H1 (cell line): ENCODE measurements around the gene SLC35A3. TPM values are rescaled to one million over a fixed set of nuclear protein-coding genes. Genes with fewer than 3 reads are reported as not detected.

Experiments used
- CHD2 ChIP-seq: IDR thresholded peaks from 2 replicates; pipeline ENCODE4 v1.6.1; 2012; ENCODE audit warnings: low read length, improper control_type of control experiment
- EP300 ChIP-seq, 2 experiments: IDR thresholded peaks; 1 replicate in 1 of 2; 2 replicates in 1 of 2; pipeline ENCODE4 v1.6.1; 2011 to 2012; ENCODE audit warnings: low read depth in 2 of 2, low read length in 2 of 2, mild to moderate bottlenecking in 2 of 2, borderline replicate concordance in 1 of 2, inconsistent platforms in 1 of 2, moderate library complexity in 1 of 2
- GTF2F1 ChIP-seq: IDR thresholded peaks from 2 replicates; pipeline ENCODE4 v1.6.1; 2012; ENCODE audit warnings: low read depth, low read length, improper control_type of control experiment, borderline replicate concordance
- KDM1A ChIP-seq: fragments of 200-600, 300-600 bp; sonication (generic); IDR thresholded peaks from 2 replicates; pipeline ENCODE4 v1.7.1; 2016; ENCODE audit warnings: mild to moderate bottlenecking, low read length, borderline replicate concordance
- KDM5A ChIP-seq: fragments of 200-600 bp; IDR thresholded peaks from 2 replicates; pipeline ENCODE4 v1.7.1; 2012; ENCODE audit warnings: mild to moderate bottlenecking, low read length, inconsistent platforms, mixed read lengths
- NRF1 ChIP-seq: IDR thresholded peaks from 2 replicates; pipeline ENCODE4 v1.6.1; 2011; ENCODE audit warnings: mild to moderate bottlenecking, low read depth, low read length, improper control_type of control experiment
- SP2 ChIP-seq: IDR thresholded peaks from 2 replicates; pipeline ENCODE4 v1.6.1; 2012; ENCODE audit warnings: mild to moderate bottlenecking, low read length, inconsistent platforms
- ZNF274 ChIP-seq: IDR thresholded peaks from 2 replicates; pipeline ENCODE4 v1.7.0; 2012; ENCODE audit warnings: low read length, borderline replicate concordance; ENCODE audit errors: extremely low read depth
- polyA plus RNA-seq, 7 experiments: library from polyadenylated mRNA; depleted of rRNA in 3 of 7; stranded (reverse) in 5 of 7; unstranded in 2 of 7; fragments of >200 nt in 5 of 7; fragments of 200-250 nt in 2 of 7; gene quantifications; 1 replicate in 5 of 7; 2 replicates in 1 of 7; 4 replicates in 1 of 7; pipeline versions ENCODE4 v1.2.1 to v1.2.3, GENCODE V29; 2011 to 2013; ENCODE audit warnings: missing spikeins in 2 of 7, mixed read lengths in 2 of 7
- total RNA-seq: library from RNA; stranded (reverse); fragmentation: NEBNext Ultra II Directional; extraction: Animal tissue kit (Norgen Biotek cat#: 25700); gene quantifications from 2 replicates; pipeline ENCODE4 v1.2.1, GENCODE V29; 2021
- TF ChIP-seq, protein P1 (sequence below): fragments of 300-600 bp; sonication (generic); IDR thresholded peaks from 2 replicates; pipeline ENCODE4 v1.7.1; 2012; ENCODE audit warnings: low read length, moderate library complexity, mild to moderate bottlenecking, inconsistent platforms; ENCODE audit not compliant: insufficient replicate concordance

Gene SLC35A3
- total and polyA plus RNA-seq, 2 of the 8 experiments (the other 6 are each of a cell fraction or from before 2014, with no cell fraction given), result 3.0 to 13.8 TPM

DNA sequence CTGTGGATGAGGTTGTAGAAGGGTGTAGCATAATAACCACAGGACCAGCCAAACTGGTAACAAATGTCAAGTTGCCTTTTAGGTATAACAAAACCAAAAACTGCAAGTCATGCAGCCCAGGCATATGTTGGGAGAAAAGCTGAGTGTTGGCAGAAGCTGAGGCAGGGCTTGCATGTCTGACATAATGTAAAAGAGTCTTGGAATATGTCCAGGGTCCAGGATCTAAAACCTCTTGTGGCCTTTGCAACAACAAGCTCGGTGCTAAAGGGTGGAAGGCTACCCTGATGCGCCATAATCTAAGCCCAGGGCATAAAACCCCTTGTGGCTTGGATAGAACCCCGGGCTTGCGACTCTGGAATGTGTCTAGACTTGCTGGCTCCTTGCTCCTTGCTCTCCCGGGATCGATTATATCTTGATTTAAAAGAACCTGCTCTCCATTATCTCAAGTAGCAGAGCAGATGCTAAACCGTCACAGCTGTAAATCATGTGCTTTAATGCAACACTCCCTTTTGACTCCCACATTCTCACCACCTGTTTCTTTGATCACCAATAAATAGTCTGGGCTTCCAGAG lies 26.5 kb upstream of the SLC35A3 start (continued):
- TF ChIP-seq, protein P1, sequence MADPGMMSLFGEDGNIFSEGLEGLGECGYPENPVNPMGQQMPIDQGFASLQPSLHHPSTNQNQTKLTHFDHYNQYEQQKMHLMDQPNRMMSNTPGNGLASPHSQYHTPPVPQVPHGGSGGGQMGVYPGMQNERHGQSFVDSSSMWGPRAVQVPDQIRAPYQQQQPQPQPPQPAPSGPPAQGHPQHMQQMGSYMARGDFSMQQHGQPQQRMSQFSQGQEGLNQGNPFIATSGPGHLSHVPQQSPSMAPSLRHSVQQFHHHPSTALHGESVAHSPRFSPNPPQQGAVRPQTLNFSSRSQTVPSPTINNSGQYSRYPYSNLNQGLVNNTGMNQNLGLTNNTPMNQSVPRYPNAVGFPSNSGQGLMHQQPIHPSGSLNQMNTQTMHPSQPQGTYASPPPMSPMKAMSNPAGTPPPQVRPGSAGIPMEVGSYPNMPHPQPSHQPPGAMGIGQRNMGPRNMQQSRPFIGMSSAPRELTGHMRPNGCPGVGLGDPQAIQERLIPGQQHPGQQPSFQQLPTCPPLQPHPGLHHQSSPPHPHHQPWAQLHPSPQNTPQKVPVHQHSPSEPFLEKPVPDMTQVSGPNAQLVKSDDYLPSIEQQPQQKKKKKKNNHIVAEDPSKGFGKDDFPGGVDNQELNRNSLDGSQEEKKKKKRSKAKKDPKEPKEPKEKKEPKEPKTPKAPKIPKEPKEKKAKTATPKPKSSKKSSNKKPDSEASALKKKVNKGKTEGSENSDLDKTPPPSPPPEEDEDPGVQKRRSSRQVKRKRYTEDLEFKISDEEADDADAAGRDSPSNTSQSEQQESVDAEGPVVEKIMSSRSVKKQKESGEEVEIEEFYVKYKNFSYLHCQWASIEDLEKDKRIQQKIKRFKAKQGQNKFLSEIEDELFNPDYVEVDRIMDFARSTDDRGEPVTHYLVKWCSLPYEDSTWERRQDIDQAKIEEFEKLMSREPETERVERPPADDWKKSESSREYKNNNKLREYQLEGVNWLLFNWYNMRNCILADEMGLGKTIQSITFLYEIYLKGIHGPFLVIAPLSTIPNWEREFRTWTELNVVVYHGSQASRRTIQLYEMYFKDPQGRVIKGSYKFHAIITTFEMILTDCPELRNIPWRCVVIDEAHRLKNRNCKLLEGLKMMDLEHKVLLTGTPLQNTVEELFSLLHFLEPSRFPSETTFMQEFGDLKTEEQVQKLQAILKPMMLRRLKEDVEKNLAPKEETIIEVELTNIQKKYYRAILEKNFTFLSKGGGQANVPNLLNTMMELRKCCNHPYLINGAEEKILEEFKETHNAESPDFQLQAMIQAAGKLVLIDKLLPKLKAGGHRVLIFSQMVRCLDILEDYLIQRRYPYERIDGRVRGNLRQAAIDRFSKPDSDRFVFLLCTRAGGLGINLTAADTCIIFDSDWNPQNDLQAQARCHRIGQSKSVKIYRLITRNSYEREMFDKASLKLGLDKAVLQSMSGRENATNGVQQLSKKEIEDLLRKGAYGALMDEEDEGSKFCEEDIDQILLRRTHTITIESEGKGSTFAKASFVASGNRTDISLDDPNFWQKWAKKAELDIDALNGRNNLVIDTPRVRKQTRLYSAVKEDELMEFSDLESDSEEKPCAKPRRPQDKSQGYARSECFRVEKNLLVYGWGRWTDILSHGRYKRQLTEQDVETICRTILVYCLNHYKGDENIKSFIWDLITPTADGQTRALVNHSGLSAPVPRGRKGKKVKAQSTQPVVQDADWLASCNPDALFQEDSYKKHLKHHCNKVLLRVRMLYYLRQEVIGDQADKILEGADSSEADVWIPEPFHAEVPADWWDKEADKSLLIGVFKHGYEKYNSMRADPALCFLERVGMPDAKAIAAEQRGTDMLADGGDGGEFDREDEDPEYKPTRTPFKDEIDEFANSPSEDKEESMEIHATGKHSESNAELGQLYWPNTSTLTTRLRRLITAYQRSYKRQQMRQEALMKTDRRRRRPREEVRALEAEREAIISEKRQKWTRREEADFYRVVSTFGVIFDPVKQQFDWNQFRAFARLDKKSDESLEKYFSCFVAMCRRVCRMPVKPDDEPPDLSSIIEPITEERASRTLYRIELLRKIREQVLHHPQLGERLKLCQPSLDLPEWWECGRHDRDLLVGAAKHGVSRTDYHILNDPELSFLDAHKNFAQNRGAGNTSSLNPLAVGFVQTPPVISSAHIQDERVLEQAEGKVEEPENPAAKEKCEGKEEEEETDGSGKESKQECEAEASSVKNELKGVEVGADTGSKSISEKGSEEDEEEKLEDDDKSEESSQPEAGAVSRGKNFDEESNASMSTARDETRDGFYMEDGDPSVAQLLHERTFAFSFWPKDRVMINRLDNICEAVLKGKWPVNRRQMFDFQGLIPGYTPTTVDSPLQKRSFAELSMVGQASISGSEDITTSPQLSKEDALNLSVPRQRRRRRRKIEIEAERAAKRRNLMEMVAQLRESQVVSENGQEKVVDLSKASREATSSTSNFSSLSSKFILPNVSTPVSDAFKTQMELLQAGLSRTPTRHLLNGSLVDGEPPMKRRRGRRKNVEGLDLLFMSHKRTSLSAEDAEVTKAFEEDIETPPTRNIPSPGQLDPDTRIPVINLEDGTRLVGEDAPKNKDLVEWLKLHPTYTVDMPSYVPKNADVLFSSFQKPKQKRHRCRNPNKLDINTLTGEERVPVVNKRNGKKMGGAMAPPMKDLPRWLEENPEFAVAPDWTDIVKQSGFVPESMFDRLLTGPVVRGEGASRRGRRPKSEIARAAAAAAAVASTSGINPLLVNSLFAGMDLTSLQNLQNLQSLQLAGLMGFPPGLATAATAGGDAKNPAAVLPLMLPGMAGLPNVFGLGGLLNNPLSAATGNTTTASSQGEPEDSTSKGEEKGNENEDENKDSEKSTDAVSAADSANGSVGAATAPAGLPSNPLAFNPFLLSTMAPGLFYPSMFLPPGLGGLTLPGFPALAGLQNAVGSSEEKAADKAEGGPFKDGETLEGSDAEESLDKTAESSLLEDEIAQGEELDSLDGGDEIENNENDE, result no peak
- TF ChIP-seq CHD2, result no peak
- no peak for TF ChIP-seq SP2
- no peak for TF ChIP-seq NRF1
- no peak for TF ChIP-seq KDM5A
- no peak for TF ChIP-seq KDM1A
- TF ChIP-seq GTF2F1, result no peak
- no peak for TF ChIP-seq ZNF274
- no peak for TF ChIP-seq EP300 (IDR thresholded peaks at IDR 0.05; ENCODE audit: borderline replicate concordance in 1 of 2, low read depth in 2 of 2, low read length in 2 of 2)
